SW 1271 (cell line): ENCODE data around the gene MKNK1.

Source experiments
- DNase-seq, 2 experiments: peaks; one replicate each; lab custom pipeline; 2025; lab: John Stamatoyannopoulos, UW

MKNK1 gene

GRCh38 chr1:46539972-46540371 is 64.1 kb downstream of the MKNK1 start:
- DNase-seq: no peak

- no peak for DNase-seq
Measured at GRCh38 chr1:46538147-46538546, 65.9 kb downstream of the MKNK1 start.

- DNase-seq: no peak
Measured at GRCh38 chr1:46537651-46538050, 66.4 kb downstream of the MKNK1 start.

- DNase-seq: no peak
Measured at GRCh38 chr1:46536527-46536926, 67.5 kb downstream of the MKNK1 start.

GRCh38 chr1:46535063-46535462 is 69.0 kb downstream of the MKNK1 start:
- DNase-seq: peak in 1 of 2 experiments; percentile 3

GRCh38 chr1:46533179-46533864 is 70.7 kb downstream of the MKNK1 start:
- DNase-seq: peak in 1 of 2 experiments; percentile 18

DNA sequence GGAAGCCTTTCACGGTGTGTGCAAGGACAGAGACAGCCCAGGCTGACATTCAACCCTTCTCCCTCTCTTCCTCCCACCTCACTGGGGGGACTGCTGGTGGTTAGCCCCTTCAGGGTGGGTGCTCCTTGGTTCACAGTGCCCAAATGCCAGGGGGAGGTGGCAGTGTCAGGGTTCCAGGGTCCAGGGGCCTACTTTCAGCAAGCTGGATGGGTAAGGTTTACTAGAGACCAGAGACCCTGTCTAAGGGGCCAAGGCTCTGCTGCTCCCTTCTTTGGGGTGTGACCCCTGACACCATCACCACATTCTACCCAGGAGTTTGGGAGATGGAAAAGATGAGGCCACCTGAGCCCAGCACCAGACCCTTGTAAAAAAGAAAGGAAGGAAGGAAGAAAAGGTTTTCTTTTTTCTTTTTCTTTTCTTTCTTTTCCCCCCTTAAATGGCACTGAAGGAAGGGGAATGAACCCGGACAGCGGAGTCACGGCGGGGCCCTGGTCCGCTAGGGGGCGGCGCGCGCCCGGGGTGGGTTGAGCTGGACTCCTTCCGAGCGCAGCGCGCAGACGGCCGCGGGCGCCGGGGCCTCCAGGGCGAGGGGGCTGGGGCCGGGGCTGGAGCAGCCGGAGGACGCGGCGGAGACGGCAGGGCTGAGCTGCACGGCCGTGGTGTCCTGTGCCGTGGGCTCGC is 71.4 kb downstream of the MKNK1 start:
- DNase-seq: peak in 1 of 2 experiments; percentile 24

GRCh38 chr1:46532095-46532494 is 72.0 kb downstream of the MKNK1 start:
- DNase-seq: no peak

DNA sequence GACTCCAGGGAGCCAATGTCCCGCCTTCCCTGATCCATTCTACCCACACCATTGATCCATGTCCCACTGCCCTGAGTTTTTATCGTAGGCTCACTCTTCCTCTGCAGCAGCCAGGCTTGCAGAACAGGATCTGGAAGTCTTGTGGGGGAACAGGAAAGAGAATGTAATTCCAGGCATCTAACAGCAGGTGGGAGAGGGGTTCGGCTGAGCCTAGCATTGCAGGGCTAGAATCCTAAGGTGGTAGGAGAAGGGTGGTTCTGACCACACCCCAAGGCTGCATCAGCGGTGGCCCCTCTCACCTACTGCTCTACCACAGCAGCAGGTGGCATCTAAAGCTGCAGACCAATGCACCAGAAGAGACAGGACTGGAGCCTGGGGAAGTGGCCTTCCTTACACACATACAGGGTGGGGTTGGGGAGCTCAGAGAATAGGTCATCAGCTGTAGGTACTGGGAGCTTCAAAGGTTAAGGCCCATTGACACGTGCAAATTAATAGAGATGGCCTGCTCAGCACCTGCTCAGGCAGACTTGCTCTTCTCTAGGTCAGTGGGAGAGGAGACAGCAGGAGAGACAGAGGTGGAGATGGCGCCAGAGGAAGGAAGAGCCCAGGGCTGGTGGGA is 73.2 kb downstream of the MKNK1 start:
- DNase-seq: no peak

- no peak for DNase-seq
Measured at GRCh38 chr1:46530311-46530710, 73.8 kb downstream of the MKNK1 start.

- DNase-seq: no peak
Measured at GRCh38 chr1:46529031-46529630, 74.9 kb downstream of the MKNK1 start.

GRCh38 chr1:46528297-46528955 is 75.6 kb downstream of the MKNK1 start:
- peak in 1 of 2 experiments; percentile 25 for DNase-seq

DNA sequence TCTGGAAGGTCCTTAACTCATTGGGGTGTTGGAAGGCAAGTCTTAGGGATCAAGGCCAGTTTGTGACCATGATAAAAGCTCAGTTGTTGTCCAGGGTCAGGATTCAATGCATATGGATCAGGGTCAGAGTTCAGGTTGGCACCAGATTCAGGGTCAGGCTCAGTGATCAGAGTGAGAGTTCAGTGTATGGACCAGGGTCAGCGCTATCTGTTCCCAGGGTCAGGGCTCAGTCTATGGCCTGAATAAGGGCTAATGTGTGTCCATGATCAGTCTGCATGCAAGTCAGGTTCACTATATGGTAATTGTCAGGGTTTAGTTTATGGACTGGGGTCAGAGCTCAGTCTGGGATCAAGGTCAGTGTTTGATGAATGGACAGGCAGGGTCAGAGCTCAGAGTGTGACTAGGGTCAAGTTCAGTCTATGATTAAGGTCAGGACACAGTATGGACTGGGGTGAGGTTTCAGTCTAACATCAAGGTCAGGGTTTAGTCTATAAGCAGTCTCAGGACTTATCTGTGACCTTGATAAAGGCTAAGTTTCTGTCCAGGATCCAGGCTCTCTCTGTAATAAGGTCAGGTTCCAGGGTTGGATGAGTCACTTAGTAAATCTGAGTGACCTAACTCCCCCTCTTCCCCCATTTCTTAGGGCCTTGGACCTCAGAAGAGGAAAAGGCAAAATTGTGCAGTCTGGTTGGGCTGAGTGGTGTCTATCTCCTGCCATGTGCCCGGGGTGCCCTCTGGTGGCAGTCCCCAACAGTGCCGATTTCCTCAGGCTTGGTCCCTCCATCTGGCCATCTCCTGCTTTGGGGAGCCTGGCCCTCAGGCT is 76.4 kb downstream of the MKNK1 start:
- DNase-seq: peak; percentile 7 to 52

GRCh38 chr1:46526691-46527291 is 77.3 kb downstream of the MKNK1 start:
- DNase-seq: no peak

DNA sequence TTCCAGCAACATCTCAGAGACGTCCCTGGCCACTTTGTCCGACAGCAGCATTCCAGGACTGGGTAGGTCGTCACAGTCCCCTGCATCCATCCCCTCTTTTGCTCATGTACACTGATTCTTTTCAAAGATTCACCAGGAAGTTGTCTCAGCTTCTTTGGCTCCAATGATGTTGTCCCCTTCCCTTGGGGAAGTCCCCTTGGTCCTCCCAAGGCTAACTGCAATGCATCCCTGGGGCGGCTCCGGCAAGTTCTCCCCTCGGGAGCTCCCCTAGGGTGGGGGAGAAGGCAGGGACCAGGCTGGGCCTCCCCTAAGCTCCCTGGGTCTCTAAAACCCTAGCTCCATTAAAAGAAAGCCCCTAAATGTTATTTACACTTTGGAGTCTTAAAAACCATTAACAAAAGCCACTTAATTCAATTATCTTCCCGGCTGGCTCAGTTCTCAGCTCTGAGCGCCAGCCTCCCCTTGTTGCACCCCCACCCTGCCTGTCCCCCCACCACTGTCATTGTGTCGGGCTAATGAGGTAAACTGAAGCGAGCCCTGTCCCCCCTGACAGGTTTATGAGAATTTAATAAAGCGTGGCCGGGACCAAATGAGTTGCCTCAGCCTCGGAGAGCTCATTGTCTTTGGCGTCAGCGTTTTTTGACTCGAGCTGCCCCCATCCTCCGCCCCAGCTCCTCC is 77.9 kb downstream of the MKNK1 start:
- no peak for DNase-seq

GRCh38 chr1:46525253-46525983 is 78.7 kb downstream of the MKNK1 start:
- DNase-seq: no peak

- no peak for DNase-seq
Measured at GRCh38 chr1:46524843-46525242, 79.2 kb downstream of the MKNK1 start.

DNA sequence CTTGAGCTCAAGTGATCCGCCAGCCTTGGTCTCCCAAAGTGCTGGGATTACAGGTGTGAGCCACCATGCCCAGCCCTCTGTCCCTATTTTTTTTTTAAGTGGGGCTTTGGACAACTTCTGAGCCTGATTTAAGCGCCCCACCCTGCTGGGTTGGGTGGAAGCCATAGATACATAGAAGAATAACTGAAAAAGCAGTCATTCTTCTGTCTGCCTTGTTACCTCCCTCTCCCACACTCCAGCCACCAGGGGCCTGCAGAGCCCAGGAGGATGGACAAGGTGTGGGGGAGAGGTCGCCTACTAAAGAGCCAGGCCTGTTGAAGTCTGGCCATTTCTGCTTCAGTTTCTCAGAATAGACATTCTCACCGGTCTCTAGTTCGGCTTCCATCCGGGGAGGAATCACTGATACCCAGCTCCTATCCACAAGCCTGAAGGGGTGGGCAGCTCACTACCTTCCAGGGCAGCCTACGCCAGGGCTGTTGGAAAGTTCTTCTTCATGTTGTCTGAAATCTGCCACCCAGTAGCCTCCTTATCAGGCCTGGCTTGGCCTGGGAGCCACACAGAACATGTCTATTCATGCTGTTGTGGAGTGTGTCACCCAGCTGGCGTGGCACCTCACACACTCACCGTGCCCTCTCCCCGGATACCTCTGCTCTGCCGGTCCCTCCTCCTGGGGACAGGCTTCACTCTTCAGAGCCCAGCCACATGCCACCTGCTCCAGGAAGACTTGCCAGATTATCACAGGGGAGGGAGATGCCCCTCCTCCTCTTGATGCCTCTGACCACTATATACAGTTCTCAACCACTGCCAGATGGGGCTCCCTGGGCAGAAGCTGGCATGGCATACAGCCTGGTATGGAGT is 80.3 kb downstream of the MKNK1 start:
- no peak for DNase-seq

DNA sequence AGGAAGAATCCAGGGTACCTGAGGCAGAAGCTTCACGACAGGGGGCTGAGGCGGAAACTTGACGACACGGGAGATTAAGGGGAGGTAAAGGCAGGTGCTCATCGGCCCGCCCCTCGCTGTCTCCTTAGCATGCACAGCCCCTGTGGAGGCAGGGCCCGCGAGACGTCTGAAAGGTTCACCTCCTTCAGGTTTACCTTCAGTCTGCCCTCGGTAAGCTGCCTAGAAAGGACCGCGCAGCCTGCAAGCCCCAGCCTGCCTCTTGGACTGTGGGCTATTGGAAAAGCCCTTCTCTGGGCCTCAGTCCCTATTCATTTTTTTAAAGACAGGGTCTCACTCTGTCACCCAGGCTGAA is 81.1 kb downstream of the MKNK1 start:
- DNase-seq: no peak
